GM18951 (cell line): ENCODE measurements around the gene EMC6.

ENCODE experiments used
- POLR2A ChIP-seq: IDR thresholded peaks from 4 replicates; pipeline ENCODE4 v1.6.1; 2011; ENCODE audit warnings: mild to moderate bottlenecking; ENCODE audit not compliant: insufficient read length, insufficient read depth; ENCODE audit errors: extremely low read depth
- in situ Hi-C: fragments of 300-500 bp; cut with MboI; formaldehyde crosslinking; loops from one replicate; pipeline ENCODE4 v1.12.0; 2022; ENCODE audit warnings: low sequenced_read_pairs, mixed read lengths, inconsistent platforms; ENCODE audit not compliant: unreplicated experiment

The EMC6 gene

GRCh38 chr17:3641014-3641413 lies 27.6 kb upstream of the EMC6 start:
- in situ Hi-C loops: no loop called here
- no peak for TF ChIP-seq POLR2A

GRCh38 chr17:3641717-3642486 lies 26.7 kb upstream of the EMC6 start:
- in situ Hi-C loops: no loop called here
- no peak for TF ChIP-seq POLR2A

GRCh38 chr17:3643889-3644349 lies 24.7 kb upstream of the EMC6 start:
- no peak for TF ChIP-seq POLR2A
- in situ Hi-C loops: no loop called here

DNA sequence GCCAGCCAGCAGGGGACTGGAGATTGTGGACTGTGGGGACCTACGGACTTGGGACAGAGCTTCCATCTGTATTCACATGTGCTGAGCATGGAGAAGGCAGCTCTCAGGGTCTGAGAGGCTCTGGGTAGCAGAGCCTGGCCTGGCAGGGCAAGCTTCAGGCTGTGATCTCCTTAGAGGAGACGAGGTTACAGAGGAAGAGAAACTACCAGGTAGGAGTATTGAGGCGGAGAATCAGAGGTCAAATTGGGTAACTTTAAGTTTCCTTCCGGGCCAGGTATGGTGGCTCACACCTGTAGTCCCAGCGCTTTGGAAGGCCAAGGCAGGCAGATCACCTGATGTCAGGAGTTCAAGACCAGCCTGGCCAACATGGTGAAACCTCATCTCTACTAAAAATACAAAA lies 23.3 kb upstream of the EMC6 start:
- TF ChIP-seq POLR2A: no peak
- in situ Hi-C loops: no loop called here

DNA sequence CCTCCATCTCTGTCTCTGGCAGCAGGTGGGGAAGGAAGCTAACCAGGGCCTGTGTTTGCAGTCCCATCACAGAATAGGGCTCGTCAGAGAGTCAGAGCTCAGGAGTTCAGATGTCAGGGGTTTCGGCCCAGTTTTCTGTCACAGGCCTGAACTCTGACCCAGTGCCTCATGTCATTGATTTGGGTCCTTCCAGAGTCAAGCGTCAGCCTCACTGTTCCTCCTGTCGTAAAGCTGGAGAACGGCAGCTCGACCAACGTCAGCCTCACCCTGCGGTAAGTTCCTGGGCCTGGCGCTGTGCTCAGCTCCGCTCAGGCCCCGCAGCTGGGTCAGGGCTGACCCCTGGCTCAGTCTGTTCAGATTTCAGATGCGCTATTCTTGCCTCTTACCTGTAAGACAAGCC lies 21.4 kb upstream of the EMC6 start:
- no peak for TF ChIP-seq POLR2A
- in situ Hi-C loops: no loop called here

GRCh38 chr17:3647769-3648555 lies 20.6 kb upstream of the EMC6 start:
- in situ Hi-C loops: no loop called here
- TF ChIP-seq POLR2A: no peak

DNA sequence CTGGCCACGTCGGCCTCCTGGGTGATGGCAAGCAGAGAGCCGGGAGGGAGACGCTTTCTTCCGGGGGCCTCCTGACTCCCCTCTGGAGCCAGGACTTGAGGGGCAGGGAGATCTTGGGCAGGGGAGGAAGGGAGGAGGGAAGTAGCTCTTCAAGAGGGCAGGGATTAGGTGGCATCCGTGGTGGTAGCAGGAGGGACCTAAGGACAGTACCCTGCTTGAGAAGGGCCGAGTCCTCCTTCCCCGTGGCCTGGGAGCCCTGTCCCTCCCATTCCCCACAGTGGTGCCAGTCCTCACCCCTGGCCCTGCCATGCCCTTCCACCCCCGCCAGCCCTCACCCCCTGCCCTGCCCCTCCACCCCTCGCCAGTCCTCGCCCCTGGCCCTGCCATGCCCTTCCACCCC lies 12.8 kb upstream of the EMC6 start:
- in situ Hi-C loops: no loop called here
- no peak for TF ChIP-seq POLR2A

DNA sequence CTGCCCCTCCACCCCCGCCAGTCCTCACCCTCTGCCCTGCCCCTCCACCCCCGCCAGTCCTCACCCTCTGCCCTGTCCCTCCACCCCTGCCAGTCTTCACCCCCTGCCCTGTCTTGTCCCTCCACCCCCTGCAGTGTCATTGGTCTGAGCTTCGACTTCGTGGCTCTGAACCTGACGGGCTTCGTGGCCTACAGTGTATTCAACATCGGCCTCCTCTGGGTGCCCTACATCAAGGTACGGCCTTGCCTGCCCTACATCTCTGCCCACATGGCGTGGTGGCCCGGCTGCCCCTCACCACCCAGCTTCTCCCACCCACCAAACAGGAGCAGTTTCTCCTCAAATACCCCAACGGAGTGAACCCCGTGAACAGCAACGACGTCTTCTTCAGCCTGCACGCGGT lies 12.3 kb upstream of the EMC6 start:
- no peak for TF ChIP-seq POLR2A

GRCh38 chr17:3656755-3657587 lies 11.6 kb upstream of the EMC6 start:
- no peak for TF ChIP-seq POLR2A
- in situ Hi-C loops: no loop called here

More for the DNA sequence above, 12.3 kb upstream of the EMC6 start:
- in situ Hi-C loops: no loop called here

GRCh38 chr17:3657588-3657869 lies 11.1 kb upstream of the EMC6 start:
- no peak for TF ChIP-seq POLR2A

GRCh38 chr17:3657874-3658783 lies 10.5 kb upstream of the EMC6 start:
- no peak for TF ChIP-seq POLR2A
- in situ Hi-C loops: no loop called here

More at GRCh38 chr17:3657588-3657869, 11.1 kb upstream of the EMC6 start:
- in situ Hi-C loops: no loop called here

GRCh38 chr17:3658784-3659449 lies 9.7 kb upstream of the EMC6 start:
- TF ChIP-seq POLR2A: no peak
- in situ Hi-C loops: no loop called here
